T-cell (primary cell): ENCODE data around the gene GEMIN4. TPM values are rescaled to one million over a fixed set of nuclear protein-coding genes. Genes with fewer than 3 reads are reported as not detected.

ENCODE experiments used
- ATAC-seq, 4 experiments: fragments of 200-7000 bp in 3 of 4; fragments of 150-1000 bp in 1 of 4; cut with Tn5 transposase; replicated peaks in 1 of 4; 1 replicate in 3 of 4; 2 replicates in 1 of 4; pipeline ENCODE4 v1.10.0; 2021; ENCODE audit warnings: moderate library complexity in 3 of 4, mild to moderate bottlenecking in 2 of 4, moderate number of reproducible peaks in 1 of 4
- CTCF ChIA-PET, 2 donors: fragments of 300-600 bp; sonication (Branson Sonifier 250); formaldehyde crosslinking; loops; one replicate each; lab custom pipeline; 2022; ENCODE audit warnings: antibody characterized with exemption in 2 of 2; lab: Charles Lee
- POLR2A ChIA-PET, 2 donors: fragments of 300-600 bp; sonication (Branson Sonifier 250); formaldehyde crosslinking; loops; one replicate each; lab custom pipeline; 2022; ENCODE audit warnings: antibody characterized with exemption in 2 of 2; lab: Charles Lee
- DNase-seq, 35 experiments: peaks; one replicate each; pipeline versions ENCODE4 v3.0.0 to v3.0.0-alpha.2; 2013 to 2023
- H3K27ac ChIP-seq: one replicate; pipeline ENCODE4 v1.5.1; 2013; ENCODE audit warnings: low read length
- H3K27me3 ChIP-seq, 2 experiments: replicated peaks in 1 of 2; 1 replicate in 1 of 2; 2 replicates in 1 of 2; pipeline versions ENCODE4 v1.6.1 to v1.7.0; 2013; ENCODE audit warnings: low read length in 1 of 2, mixed read lengths in 1 of 2; ENCODE audit not compliant: control insufficient read depth in 2 of 2, insufficient read depth in 2 of 2; ENCODE audit errors: extremely low read depth in 1 of 2
- H3K36me3 ChIP-seq, 2 donors: 1 replicate in 1 of 2; 2 replicates in 1 of 2; pipeline versions ENCODE4 v1.6.1 to v1.7.0; 2013; ENCODE audit warnings: low read length in 1 of 2; ENCODE audit not compliant: control insufficient read depth in 2 of 2, insufficient read depth in 1 of 2; ENCODE audit errors: extremely low read depth in 1 of 2
- H3K4me1 ChIP-seq, 2 experiments: 1 replicate in 1 of 2; 2 replicates in 1 of 2; pipeline versions ENCODE4 v1.6.1 to v1.7.0; 2013; ENCODE audit warnings: low read length in 2 of 2, mixed read lengths in 1 of 2; ENCODE audit not compliant: insufficient read depth in 2 of 2, control insufficient read depth in 1 of 2; ENCODE audit errors: extremely low read depth in 1 of 2
- H3K4me3 ChIP-seq, 2 donors: 1 replicate in 1 of 2; 2 replicates in 1 of 2; pipeline versions ENCODE4 v1.5.1 to v1.7.0; 2013; ENCODE audit warnings: mild to moderate bottlenecking in 2 of 2, low read length in 1 of 2, moderate library complexity in 1 of 2; ENCODE audit not compliant: control insufficient read depth in 1 of 2; ENCODE audit errors: extremely low read depth in 1 of 2
- H3K9me3 ChIP-seq: 2 replicates; pipeline ENCODE4 v1.7.0; 2013
- H3K27ac Mint-ChIP-seq, 2 donors: one replicate each; pipeline ENCODE4 v1.8.0; 2020 to 2021; ENCODE audit warnings: mild to moderate bottlenecking in 2 of 2, mixed read lengths in 2 of 2
- H3K27me3 Mint-ChIP-seq, 2 donors: one replicate each; pipeline ENCODE4 v1.8.0; 2021 to 2022; ENCODE audit warnings: mixed read lengths in 2 of 2
- H3K36me3 Mint-ChIP-seq: one replicate; pipeline ENCODE4 v1.8.0; 2021; ENCODE audit warnings: mixed read lengths
- H3K4me1 Mint-ChIP-seq, 3 donors: one replicate each; pipeline ENCODE4 v1.8.0; 2020 to 2022; ENCODE audit warnings: mixed read lengths in 3 of 3, mild to moderate bottlenecking in 1 of 3
- H3K4me3 Mint-ChIP-seq, 3 donors: one replicate each; pipeline ENCODE4 v1.8.0; 2020 to 2022; ENCODE audit warnings: mild to moderate bottlenecking in 3 of 3, mixed read lengths in 3 of 3, moderate library complexity in 3 of 3
- H3K9me3 Mint-ChIP-seq, 3 donors: one replicate each; pipeline ENCODE4 v1.8.0; 2020 to 2022; ENCODE audit warnings: mixed read lengths in 3 of 3
- WGBS: methylation state at CpG from one replicate; pipeline ENCODE4 v1.1.5; 2013; ENCODE audit warnings: missing lambda C conversion rate; ENCODE audit not compliant: insufficient coverage; 5-methylcytosine and 5-hydroxymethylcytosine counted together
- total RNA-seq, 35 experiments: library from RNA in 6 of 35; stranded (reverse) in 6 of 35; fragments of 120-200 nt in 1 of 35; gene quantifications; one replicate each; pipeline versions ENCODE4 v1.2.1 to v1.2.4 and lab custom pipeline; 2013 to 2026

Gene GEMIN4
- total RNA-seq, 5 donors from 2014 or later (not counting 1 experiment from before 2014, with no cell fraction given), result 19.6 to 38.2 (median 36.0) TPM

- no peak overlapping the region for H3K27ac Mint-ChIP-seq
- no peaks in the 10 kb centered on the region for H3K36me3 ChIP-seq
- peak overlapping the region; percentile 62 to 72 (median 64) for H3K4me3 Mint-ChIP-seq
- no peaks in the 10 kb centered on the region for H3K36me3 Mint-ChIP-seq
- CTCF ChIA-PET, result interaction anchor here in 1 of 2 donors (0.5 kb wide), 1 partner anchor 19 kb away, joined by 3 read pairs; no protein-coding TSS in a partner anchor
- peaks cover 0 to 14% of the 10 kb centered on the region in 2 experiments for H3K4me1 ChIP-seq
- 26% methylated on average over 25 of the region's 26 CpGs for WGBS
- no peaks in the 10 kb centered on the region for H3K9me3 Mint-ChIP-seq
- POLR2A ChIA-PET, result no interaction called here
- ATAC-seq, result peak in 2 of 4 experiments; percentile 8 to 19
- H3K27me3 Mint-ChIP-seq, result peaks cover 3 to 7% of the 10 kb centered on the region in 2 donors
- DNase-seq, result no peak
- H3K4me1 Mint-ChIP-seq, result peaks cover 0 to 17% (median 6%) of the 10 kb centered on the region in 3 donors
- H3K9me3 ChIP-seq, result no peaks in the 10 kb centered on the region
- no peak overlapping the region for H3K27ac ChIP-seq
- peak overlapping the region; percentile 50 to 66 for H3K4me3 ChIP-seq
- H3K27me3 ChIP-seq, result peaks cover 0 to 13% of the 10 kb centered on the region in 2 experiments
Observed at GRCh38 chr17:731644-732066, 20.4 kb downstream of the GEMIN4 start.

GRCh38 chr17:728911-729310, 23.2 kb downstream of the GEMIN4 start:
- 93% methylated on average over 2 of the region's 5 CpGs for WGBS
- ChIA-PET POLR2A (no interaction called here), CTCF (interaction anchor here in 1 of 2 donors (0.7 kb wide), 1 partner anchor 33 kb away, joined by 7 read pairs; no protein-coding TSS in a partner anchor)
- Histone ChIP-seq H3K4me1 (peaks cover 0 to 14% of the 10 kb centered on the region in 2 experiments), H3K4me3 (no peak overlapping the region), H3K27ac (no peak overlapping the region), H3K9me3 (no peaks in the 10 kb centered on the region), H3K27me3 (peaks cover 0 to 23% of the 10 kb centered on the region in 2 experiments), H3K36me3 (no peaks in the 10 kb centered on the region)
- H3K4me1 Mint-ChIP-seq, result peaks cover 0 to 15% (median 6%) of the 10 kb centered on the region in 3 donors
- H3K4me3 Mint-ChIP-seq, result no peak overlapping the region
- DNase-seq (no peak), ATAC-seq (no peak)
- H3K27me3 Mint-ChIP-seq, result peaks cover 3 to 7% of the 10 kb centered on the region in 2 donors
- H3K9me3 Mint-ChIP-seq, result no peaks in the 10 kb centered on the region
- H3K36me3 Mint-ChIP-seq, result no peaks in the 10 kb centered on the region
- no peak overlapping the region for H3K27ac Mint-ChIP-seq

GRCh38 chr17:726271-726919, 25.7 kb downstream of the GEMIN4 start:
- Histone ChIP-seq H3K9me3 (no peaks in the 10 kb centered on the region), H3K36me3 (no peaks in the 10 kb centered on the region), H3K4me3 (no peak overlapping the region), H3K27ac (no peak overlapping the region), H3K27me3 (peaks cover 0 to 15% of the 10 kb centered on the region in 2 experiments), H3K4me1 (peaks cover 0 to 1% of the 10 kb centered on the region in 2 experiments)
- DNase-seq, result no peak
- CTCF ChIA-PET, result no interaction called here
- H3K36me3 Mint-ChIP-seq, result no peaks in the 10 kb centered on the region
- H3K9me3 Mint-ChIP-seq, result no peaks in the 10 kb centered on the region
- 77% methylated on average over 8 of the region's 20 CpGs for WGBS
- peaks cover 0 to 3% (median 0%) of the 10 kb centered on the region in 3 donors for H3K4me1 Mint-ChIP-seq
- ATAC-seq, result no peak
- POLR2A ChIA-PET, result no interaction called here
- H3K27me3 Mint-ChIP-seq, result peaks cover 2 to 7% of the 10 kb centered on the region in 2 donors
- H3K27ac Mint-ChIP-seq, result no peak overlapping the region
- no peak overlapping the region for H3K4me3 Mint-ChIP-seq

GRCh38 chr17:725746-726145, 26.3 kb downstream of the GEMIN4 start:
- Histone ChIP-seq H3K4me3 (no peak overlapping the region), H3K27ac (no peak overlapping the region), H3K27me3 (peaks cover 0 to 11% of the 10 kb centered on the region in 2 experiments), H3K36me3 (no peaks in the 10 kb centered on the region), H3K9me3 (no peaks in the 10 kb centered on the region), H3K4me1 (no peaks in the 10 kb centered on the region)
- DNase-seq, result no peak
- H3K4me1 Mint-ChIP-seq, result peaks cover 0 to under 1% (median 0%) of the 10 kb centered on the region in 3 donors
- H3K36me3 Mint-ChIP-seq, result no peaks in the 10 kb centered on the region
- H3K9me3 Mint-ChIP-seq, result no peaks in the 10 kb centered on the region
- POLR2A ChIA-PET, result no interaction called here
- CTCF ChIA-PET, result interaction anchor here in 1 of 2 donors (0.6 kb wide), 1 partner anchor 57 kb away, joined by 5 read pairs; the partner anchor contains the start of genes GLOD4 and MRM3
- no peak overlapping the region for H3K27ac Mint-ChIP-seq
- no peak overlapping the region for H3K4me3 Mint-ChIP-seq
- WGBS, result 95% methylated on average over 6 of the region's 12 CpGs
- no peak for ATAC-seq
- peaks cover 0 to 5% of the 10 kb centered on the region in 2 donors for H3K27me3 Mint-ChIP-seq

- Mint-ChIP-seq H3K36me3 (no peaks in the 10 kb centered on the region), H3K9me3 (no peaks in the 10 kb centered on the region), H3K4me3 (no peak overlapping the region), H3K27ac (no peak overlapping the region), H3K4me1 (no peaks in the 10 kb centered on the region), H3K27me3 (no peaks in the 10 kb centered on the region)
- no peak for ATAC-seq
- WGBS, result 90% methylated on average over 3 of the region's 14 CpGs
- no peaks in the 10 kb centered on the region for H3K36me3 ChIP-seq
- CTCF ChIA-PET, result interaction anchor here in 1 of 2 donors (0.6 kb wide), 1 partner anchor 57 kb away, joined by 5 read pairs; the partner anchor contains the start of genes GLOD4 and MRM3
- H3K4me3 ChIP-seq, result no peak overlapping the region
- no peaks in the 10 kb centered on the region for H3K9me3 ChIP-seq
- POLR2A ChIA-PET, result no interaction called here
- no peak for DNase-seq
- no peaks in the 10 kb centered on the region for H3K4me1 ChIP-seq
- H3K27me3 ChIP-seq, result peaks cover 0 to 11% of the 10 kb centered on the region in 2 experiments
- no peak overlapping the region for H3K27ac ChIP-seq
Observed at GRCh38 chr17:725084-725483, 27.0 kb downstream of the GEMIN4 start.

GRCh38 chr17:721540-721937, 30.5 kb downstream of the GEMIN4 start:
- Mint-ChIP-seq H3K27me3 (no peaks in the 10 kb centered on the region), H3K4me3 (no peak overlapping the region), H3K9me3 (no peaks in the 10 kb centered on the region), H3K36me3 (peaks cover 4% of the 10 kb centered on the region), H3K4me1 (peaks cover 0 to 3% (median 2%) of the 10 kb centered on the region in 3 donors), H3K27ac (no peak overlapping the region)
- Histone ChIP-seq H3K36me3 (no peaks in the 10 kb centered on the region), H3K27me3 (peaks cover 0 to 12% of the 10 kb centered on the region in 2 experiments), H3K27ac (no peak overlapping the region), H3K9me3 (no peaks in the 10 kb centered on the region), H3K4me1 (no peaks in the 10 kb centered on the region), H3K4me3 (no peak overlapping the region)
- POLR2A ChIA-PET, result no interaction called here
- CTCF ChIA-PET, result interaction anchor here in 1 of 2 donors (0.6 kb wide), 1 partner anchor 309 kb away, joined by 4 read pairs; no protein-coding TSS in a partner anchor
- DNase-seq, result no peak
- ATAC-seq, result no peak
- 83% methylated on average over 1 of the region's 5 CpGs for WGBS
